Glutamatergic neuron (in vitro differentiated cells): ENCODE data around the gene ZBTB7C. TPM values are rescaled to one million over a fixed set of nuclear protein-coding genes. Genes with fewer than 3 reads are reported as not detected.

Experiments
- DNase-seq: peaks from one replicate; pipeline ENCODE4 v3.0.0; 2022
- H3K27ac Mint-ChIP-seq: one replicate; pipeline ENCODE4 v1.8.0; 2020; ENCODE audit warnings: mild to moderate bottlenecking, mixed read lengths, inconsistent platforms; ENCODE audit not compliant: unreplicated experiment
- H3K27me3 Mint-ChIP-seq: one replicate; pipeline ENCODE4 v1.8.0; 2020; ENCODE audit warnings: mild to moderate bottlenecking, moderate library complexity, mixed read lengths, inconsistent platforms; ENCODE audit not compliant: unreplicated experiment
- H3K36me3 Mint-ChIP-seq: one replicate; pipeline ENCODE4 v1.8.0; 2020; ENCODE audit warnings: mild to moderate bottlenecking, mixed read lengths, inconsistent platforms; ENCODE audit not compliant: unreplicated experiment
- H3K4me1 Mint-ChIP-seq: one replicate; pipeline ENCODE4 v1.8.0; 2020; ENCODE audit warnings: mild to moderate bottlenecking, low read depth, mixed read lengths, inconsistent platforms; ENCODE audit not compliant: unreplicated experiment
- H3K4me3 Mint-ChIP-seq: one replicate; pipeline ENCODE4 v1.8.0; 2020; ENCODE audit warnings: mild to moderate bottlenecking, mixed read lengths, inconsistent platforms; ENCODE audit not compliant: unreplicated experiment
- H3K9me3 Mint-ChIP-seq: one replicate; pipeline ENCODE4 v1.8.0; 2020; ENCODE audit warnings: mild to moderate bottlenecking, moderate library complexity, mixed read lengths, inconsistent platforms; ENCODE audit not compliant: unreplicated experiment
- CTCF ChIP-seq: fragments of 200-600 bp; sonication (generic); IDR thresholded peaks from one replicate; pipeline ENCODE4 v1.5.0; 2021; ENCODE audit not compliant: partially characterized antibody, unreplicated experiment
- total RNA-seq: library from RNA; stranded (reverse); fragmentation: NEBNext Ultra II Directional; extraction: Animal tissue kit (Norgen Biotek cat#: 25700); gene quantifications from one replicate; pipeline ENCODE4 v1.2.1, GENCODE V29; 2021; ENCODE audit not compliant: unreplicated experiment

ZBTB7C gene
- total RNA-seq, 1 donor from 2014 or later = 10.6 TPM

- Mint-ChIP-seq H3K4me3 (no peak overlapping the region), H3K9me3 (peaks cover 12% of the 10 kb centered on the region)
Measured at GRCh38 chr18:48093104-48093503, 316.1 kb downstream of the ZBTB7C start.

GRCh38 chr18:48091869-48092497, 317.2 kb downstream of the ZBTB7C start:
- Mint-ChIP-seq H3K36me3 (no peaks in the 10 kb centered on the region), H3K4me3 (no peak overlapping the region), H3K4me1 (peaks cover 27% of the 10 kb centered on the region), H3K27ac (no peak overlapping the region), H3K9me3 (peaks cover 11% of the 10 kb centered on the region), H3K27me3 (peaks cover 13% of the 10 kb centered on the region)
- TF ChIP-seq CTCF = no peak
- no peak for DNase-seq

More at GRCh38 chr18:48093104-48093503, 316.1 kb downstream of the ZBTB7C start:
- no peak for DNase-seq
- Mint-ChIP-seq H3K27ac (no peak overlapping the region), H3K27me3 (peaks cover 15% of the 10 kb centered on the region), H3K36me3 (no peaks in the 10 kb centered on the region), H3K4me1 (peaks cover 33% of the 10 kb centered on the region)
- TF ChIP-seq CTCF = no peak

GRCh38 chr18:48090702-48091101, 318.5 kb downstream of the ZBTB7C start:
- Mint-ChIP-seq H3K9me3 (peaks cover 5% of the 10 kb centered on the region), H3K27me3 (peaks cover 12% of the 10 kb centered on the region), H3K27ac (no peak overlapping the region), H3K4me1 (peaks cover 14% of the 10 kb centered on the region), H3K36me3 (no peaks in the 10 kb centered on the region), H3K4me3 (no peak overlapping the region)
- no peak for TF ChIP-seq CTCF
- DNase-seq = no peak

GRCh38 chr18:48090021-48090420, 319.2 kb downstream of the ZBTB7C start:
- H3K4me1 Mint-ChIP-seq = peaks cover 10% of the 10 kb centered on the region
- no peak for TF ChIP-seq CTCF
- H3K4me3 Mint-ChIP-seq = no peak overlapping the region
- H3K36me3 Mint-ChIP-seq = no peaks in the 10 kb centered on the region
- H3K27me3 Mint-ChIP-seq = peaks cover 6% of the 10 kb centered on the region
- peaks cover 1% of the 10 kb centered on the region for H3K9me3 Mint-ChIP-seq
- DNase-seq = no peak
- no peak overlapping the region for H3K27ac Mint-ChIP-seq

GRCh38 chr18:48085781-48086487, 323.2 kb downstream of the ZBTB7C start:
- DNase-seq = no peak
- no peak for TF ChIP-seq CTCF
- H3K9me3 Mint-ChIP-seq = no peaks in the 10 kb centered on the region
- no peaks in the 10 kb centered on the region for H3K36me3 Mint-ChIP-seq
- no peak overlapping the region for H3K27ac Mint-ChIP-seq
- H3K27me3 Mint-ChIP-seq = peaks cover 6% of the 10 kb centered on the region
- peaks cover 4% of the 10 kb centered on the region for H3K4me1 Mint-ChIP-seq
- no peak overlapping the region for H3K4me3 Mint-ChIP-seq
